ENCODE data around the gene FCHSD2.

GRCh38 chr11:73028611-73029010, 113.5 kb downstream of the FCHSD2 start:
- TF ChIP-seq, protein P1, sequence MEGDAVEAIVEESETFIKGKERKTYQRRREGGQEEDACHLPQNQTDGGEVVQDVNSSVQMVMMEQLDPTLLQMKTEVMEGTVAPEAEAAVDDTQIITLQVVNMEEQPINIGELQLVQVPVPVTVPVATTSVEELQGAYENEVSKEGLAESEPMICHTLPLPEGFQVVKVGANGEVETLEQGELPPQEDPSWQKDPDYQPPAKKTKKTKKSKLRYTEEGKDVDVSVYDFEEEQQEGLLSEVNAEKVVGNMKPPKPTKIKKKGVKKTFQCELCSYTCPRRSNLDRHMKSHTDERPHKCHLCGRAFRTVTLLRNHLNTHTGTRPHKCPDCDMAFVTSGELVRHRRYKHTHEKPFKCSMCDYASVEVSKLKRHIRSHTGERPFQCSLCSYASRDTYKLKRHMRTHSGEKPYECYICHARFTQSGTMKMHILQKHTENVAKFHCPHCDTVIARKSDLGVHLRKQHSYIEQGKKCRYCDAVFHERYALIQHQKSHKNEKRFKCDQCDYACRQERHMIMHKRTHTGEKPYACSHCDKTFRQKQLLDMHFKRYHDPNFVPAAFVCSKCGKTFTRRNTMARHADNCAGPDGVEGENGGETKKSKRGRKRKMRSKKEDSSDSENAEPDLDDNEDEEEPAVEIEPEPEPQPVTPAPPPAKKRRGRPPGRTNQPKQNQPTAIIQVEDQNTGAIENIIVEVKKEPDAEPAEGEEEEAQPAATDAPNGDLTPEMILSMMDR (IDR thresholded peaks at IDR 0.05; ENCODE audit: low read depth, low read length, missing input control) = no peak
- TF ChIP-seq RAD21 (IDR thresholded peaks at IDR 0.05) = no peak
- TF ChIP-seq MAX (IDR thresholded peaks at IDR 0.05) = no peak
- no peak for TF ChIP-seq RXRA (IDR thresholded peaks at IDR 0.05)
- no peak for TF ChIP-seq SP1 (IDR thresholded peaks at IDR 0.05)
- TF ChIP-seq YY1 (IDR thresholded peaks at IDR 0.05) = no peak
- no peak for TF ChIP-seq REST (IDR thresholded peaks at IDR 0.05)
- TF ChIP-seq FOXA1 (IDR thresholded peaks at IDR 0.05) = no peak

All from liver (tissue), 3 donors.